MM.1S (cell line): ENCODE data around the gene SH3BP4.

Source experiments
- DNase-seq: peaks from one replicate; pipeline ENCODE4 v3.0.0-alpha.2; 2015
- H2AFZ ChIP-seq: fragments of 300-600 bp; sonication (generic); 2 replicates; pipeline ENCODE4 v1.6.0; 2016; ENCODE audit warnings: antibody characterized with exemption, low read length
- H3F3A ChIP-seq: fragments of 300-600 bp; sonication (generic); 2 replicates; pipeline ENCODE4 v1.6.1; 2016; ENCODE audit warnings: mild to moderate bottlenecking, antibody characterized with exemption, low read length, moderate library complexity, mixed read lengths; ENCODE audit not compliant: insufficient read depth
- H3K27ac ChIP-seq: fragments of 300-600 bp; sonication (generic); 2 replicates; pipeline ENCODE4 v1.5.1; 2016; ENCODE audit warnings: mild to moderate bottlenecking, low read length
- H3K27me3 ChIP-seq: fragments of 300-600 bp; sonication (generic); replicated peaks from 2 replicates; pipeline ENCODE4 v1.6.0; 2016; ENCODE audit warnings: low read length; ENCODE audit not compliant: insufficient read depth
- H3K36me3 ChIP-seq: fragments of 300-600 bp; sonication (generic); replicated peaks from 2 replicates; pipeline ENCODE4 v1.6.1; 2016; ENCODE audit warnings: mild to moderate bottlenecking, low read length, mixed read lengths; ENCODE audit not compliant: insufficient read depth
- H3K4me1 ChIP-seq: fragments of 300-600 bp; sonication (generic); 2 replicates; pipeline ENCODE4 v1.6.1; 2016; ENCODE audit warnings: low read length, mixed read lengths
- H3K4me2 ChIP-seq: fragments of 300-600 bp; sonication (generic); 2 replicates; pipeline ENCODE4 v1.6.0; 2016; ENCODE audit warnings: low read depth, low read length
- H3K4me3 ChIP-seq: fragments of 300-600 bp; sonication (generic); 2 replicates; pipeline ENCODE4 v1.5.1; 2016; ENCODE audit warnings: low read length, mixed read lengths
- H3K79me2 ChIP-seq: fragments of 300-600 bp; sonication (generic); 2 replicates; pipeline ENCODE4 v1.6.1; 2016; ENCODE audit warnings: mixed run types, low read length, mixed read lengths
- H3K9ac ChIP-seq: fragments of 300-600 bp; sonication (generic); 2 replicates; pipeline ENCODE4 v1.6.1; 2016; ENCODE audit warnings: low read length, mixed read lengths
- H3K9me2 ChIP-seq: fragments of 300-600 bp; sonication (generic); replicated peaks from 2 replicates; pipeline ENCODE4 v1.6.1; 2016; ENCODE audit warnings: mild to moderate bottlenecking, low read length, mixed read lengths; ENCODE audit not compliant: insufficient read depth
- H3K9me3 ChIP-seq: fragments of 300-600 bp; sonication (generic); replicated peaks from 2 replicates; pipeline ENCODE4 v1.6.1; 2016; ENCODE audit warnings: mild to moderate bottlenecking, low read length, mixed read lengths; ENCODE audit not compliant: insufficient read depth
- H4K20me1 ChIP-seq: fragments of 300-600 bp; sonication (generic); 2 replicates; pipeline ENCODE4 v1.6.1; 2016; ENCODE audit warnings: mild to moderate bottlenecking, low read length, moderate library complexity, mixed read lengths; ENCODE audit not compliant: insufficient read depth
- EZH2 ChIP-seq: fragments of 300-600 bp; sonication (generic); optimal IDR thresholded peaks from 2 replicates; pipeline ENCODE3; 2017; ENCODE audit warnings: low read depth, mild to moderate bottlenecking, antibody characterized with exemption, low read length, mixed read lengths
- EZH2phosphoT487 ChIP-seq: fragments of 300-600 bp; sonication (generic); IDR thresholded peaks from 2 replicates; pipeline ENCODE4 v1.6.1; 2018; ENCODE audit warnings: antibody characterized with exemption, low read length
- TF ChIP-seq, protein P1 (sequence below): fragments of 300-600 bp; sonication (generic); IDR thresholded peaks from 2 replicates; pipeline ENCODE4 v1.5.1; 2016; ENCODE audit warnings: antibody characterized with exemption, low read length, mixed read lengths

Gene SH3BP4

DNA sequence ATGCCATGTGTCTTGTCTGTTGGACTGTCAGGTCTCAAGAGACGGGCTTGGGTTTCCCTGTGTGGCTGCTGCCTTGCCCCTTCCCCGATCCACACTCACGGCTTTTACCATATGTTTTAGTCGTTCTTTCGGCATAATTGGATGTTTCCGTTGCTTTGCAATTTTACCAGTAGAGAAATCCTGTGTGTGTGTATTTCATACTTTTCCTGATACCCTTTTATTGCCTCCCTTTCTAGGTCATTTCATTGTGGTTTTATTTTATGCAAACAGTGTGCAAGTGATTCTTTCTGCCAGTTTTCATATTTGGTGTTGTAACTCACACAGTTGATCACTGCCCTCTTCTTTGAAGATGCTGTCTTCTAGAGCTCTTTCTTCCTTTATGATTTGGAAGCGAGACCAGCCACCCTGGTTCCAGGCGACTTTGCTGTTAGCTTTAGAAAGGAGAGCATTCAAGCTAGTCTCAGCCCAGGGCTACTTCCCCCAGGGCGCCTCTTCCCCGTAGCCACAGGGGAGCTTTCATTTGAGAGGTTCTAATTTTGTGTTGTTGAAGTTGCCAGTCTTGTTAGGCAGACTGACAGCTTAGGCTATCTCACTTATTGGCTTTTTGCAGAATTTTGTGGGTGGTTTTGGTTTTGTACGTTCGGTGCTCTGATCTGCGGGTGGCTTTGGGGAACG lies 17.0 kb downstream of the SH3BP4 start:
- Histone ChIP-seq H3K9me3 (no peaks in the 10 kb centered on the region), H3F3A (no peaks in the 10 kb centered on the region), H3K9me2 (no peaks in the 10 kb centered on the region), H3K27ac (no peak overlapping the region), H3K9ac (no peak overlapping the region), H3K4me1 (no peaks in the 10 kb centered on the region), H2AFZ (no peak overlapping the region), H3K79me2 (no peaks in the 10 kb centered on the region), H3K36me3 (no peaks in the 10 kb centered on the region), H4K20me1 (no peaks in the 10 kb centered on the region), H3K27me3 (no peaks in the 10 kb centered on the region), H3K4me2 (no peak overlapping the region), H3K4me3 (no peak overlapping the region)
- TF ChIP-seq, protein P1, sequence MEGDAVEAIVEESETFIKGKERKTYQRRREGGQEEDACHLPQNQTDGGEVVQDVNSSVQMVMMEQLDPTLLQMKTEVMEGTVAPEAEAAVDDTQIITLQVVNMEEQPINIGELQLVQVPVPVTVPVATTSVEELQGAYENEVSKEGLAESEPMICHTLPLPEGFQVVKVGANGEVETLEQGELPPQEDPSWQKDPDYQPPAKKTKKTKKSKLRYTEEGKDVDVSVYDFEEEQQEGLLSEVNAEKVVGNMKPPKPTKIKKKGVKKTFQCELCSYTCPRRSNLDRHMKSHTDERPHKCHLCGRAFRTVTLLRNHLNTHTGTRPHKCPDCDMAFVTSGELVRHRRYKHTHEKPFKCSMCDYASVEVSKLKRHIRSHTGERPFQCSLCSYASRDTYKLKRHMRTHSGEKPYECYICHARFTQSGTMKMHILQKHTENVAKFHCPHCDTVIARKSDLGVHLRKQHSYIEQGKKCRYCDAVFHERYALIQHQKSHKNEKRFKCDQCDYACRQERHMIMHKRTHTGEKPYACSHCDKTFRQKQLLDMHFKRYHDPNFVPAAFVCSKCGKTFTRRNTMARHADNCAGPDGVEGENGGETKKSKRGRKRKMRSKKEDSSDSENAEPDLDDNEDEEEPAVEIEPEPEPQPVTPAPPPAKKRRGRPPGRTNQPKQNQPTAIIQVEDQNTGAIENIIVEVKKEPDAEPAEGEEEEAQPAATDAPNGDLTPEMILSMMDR = no peak
- TF ChIP-seq EZH2phosphoT487 = no peak
- no peak for TF ChIP-seq EZH2
- no peak for DNase-seq

DNA sequence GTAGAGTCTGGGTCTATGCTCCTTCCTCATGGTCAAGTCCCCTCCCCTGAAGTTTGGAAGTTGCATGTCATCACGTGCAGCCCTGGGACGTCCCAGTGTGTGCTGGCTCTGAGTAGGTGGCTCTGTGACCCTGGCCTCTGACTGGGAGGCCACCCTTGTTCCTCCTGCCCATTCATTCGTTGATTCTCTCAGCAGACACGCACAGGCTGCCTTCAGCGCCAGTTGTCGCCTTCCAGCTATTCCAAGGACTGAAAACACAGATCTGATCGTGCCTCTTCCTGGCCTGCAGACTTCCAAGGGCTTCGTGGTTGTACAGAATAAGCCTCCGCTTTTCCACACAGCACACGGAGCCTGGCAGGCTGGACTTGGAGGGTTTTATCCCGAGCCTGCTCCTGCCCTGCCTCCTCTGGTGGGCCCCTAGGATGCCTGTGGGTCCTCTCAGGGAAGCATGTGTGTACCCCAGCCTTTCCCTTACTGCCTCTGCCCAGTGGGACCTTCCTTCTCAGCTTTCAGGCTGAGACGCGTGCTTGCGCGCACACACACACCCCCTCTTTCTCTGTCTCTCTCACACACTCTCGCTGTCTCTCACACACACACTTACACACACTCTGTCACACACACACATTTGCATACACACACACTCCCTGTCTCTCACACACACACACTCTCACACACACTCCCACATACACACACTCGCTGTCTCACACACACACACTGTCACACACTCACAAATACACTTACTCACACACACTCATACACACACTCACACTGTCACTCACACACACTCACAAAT lies 17.7 kb downstream of the SH3BP4 start:
- no peaks in the 10 kb centered on the region for H3K4me1 ChIP-seq
- no peaks in the 10 kb centered on the region for H4K20me1 ChIP-seq
- no peak overlapping the region for H3K4me3 ChIP-seq
- TF ChIP-seq EZH2phosphoT487 = no peak
- TF ChIP-seq EZH2 = no peak
- TF ChIP-seq, protein P1 = no peak
- no peaks in the 10 kb centered on the region for H3K9me3 ChIP-seq
- H3K79me2 ChIP-seq = no peaks in the 10 kb centered on the region
- DNase-seq = no peak
- no peak overlapping the region for H2AFZ ChIP-seq
- H3F3A ChIP-seq = no peaks in the 10 kb centered on the region
- H3K9me2 ChIP-seq = no peaks in the 10 kb centered on the region
- H3K27ac ChIP-seq = no peak overlapping the region
- H3K9ac ChIP-seq = no peak overlapping the region
- no peaks in the 10 kb centered on the region for H3K27me3 ChIP-seq
- H3K4me2 ChIP-seq = no peak overlapping the region
- no peaks in the 10 kb centered on the region for H3K36me3 ChIP-seq

DNA sequence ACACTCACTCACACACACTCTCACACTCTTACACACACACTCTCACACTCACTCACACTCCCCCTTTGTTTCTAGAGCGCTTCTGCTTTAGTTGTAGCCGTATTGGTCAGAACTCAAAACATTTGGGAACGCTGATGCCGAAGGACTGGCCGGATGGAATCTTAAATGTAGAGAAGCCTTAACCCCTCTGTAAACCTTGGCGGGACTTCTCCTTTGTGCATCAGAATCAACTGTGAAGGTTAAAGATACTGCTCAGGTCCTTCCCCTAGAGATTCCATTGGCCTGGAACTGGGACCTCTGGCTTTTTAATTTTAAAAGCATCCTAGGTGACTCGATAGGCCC lies 18.3 kb downstream of the SH3BP4 start:
- no peaks in the 10 kb centered on the region for H3K9me3 ChIP-seq
- H3K9me2 ChIP-seq = no peaks in the 10 kb centered on the region
- H3K9ac ChIP-seq = no peak overlapping the region
- no peak overlapping the region for H2AFZ ChIP-seq
- H4K20me1 ChIP-seq = no peaks in the 10 kb centered on the region
- no peaks in the 10 kb centered on the region for H3K4me1 ChIP-seq
- TF ChIP-seq EZH2phosphoT487 (no peak), EZH2 (no peak)
- TF ChIP-seq, protein P1 = no peak
- no peak overlapping the region for H3K4me2 ChIP-seq
- no peaks in the 10 kb centered on the region for H3K36me3 ChIP-seq
- DNase-seq = no peak
- no peak overlapping the region for H3K27ac ChIP-seq
- H3K27me3 ChIP-seq = no peaks in the 10 kb centered on the region
- no peaks in the 10 kb centered on the region for H3K79me2 ChIP-seq
- no peak overlapping the region for H3K4me3 ChIP-seq
- no peaks in the 10 kb centered on the region for H3F3A ChIP-seq
